Measurements from ENCODE around the gene ADAM19.

Gene ADAM19

GRCh38 chr5:157521704-157522029 lies 53.9 kb downstream of the ADAM19 start:
- H3K9me3 ChIP-seq (ENCODE audit: low read length) = no peaks in the 10 kb centered on the region
- peaks cover 28% of the 10 kb centered on the region for H3K36me3 ChIP-seq (ENCODE audit: insufficient read depth, low read length)
- no peak overlapping the region for H3K4me3 ChIP-seq (ENCODE audit: low read depth in 1 of 2, low read length in 2 of 2)
- peak overlapping the region; percentile 77 for H3K27ac ChIP-seq (ENCODE audit: low read depth, low read length)
- peaks cover 53% of the 10 kb centered on the region for H3K4me1 ChIP-seq (ENCODE audit: insufficient read depth, low read length)
- H3K9ac ChIP-seq (ENCODE audit: low read length) = no peak overlapping the region
- H3K27me3 ChIP-seq (ENCODE audit: control insufficient read depth in 1 of 2, insufficient read depth in 2 of 2, low read length in 2 of 2) = no peaks in the 10 kb centered on the region

GRCh38 chr5:157520911-157521703 lies 54.5 kb downstream of the ADAM19 start:
- Histone ChIP-seq H3K4me3 (ENCODE audit: low read depth in 1 of 2, low read length in 2 of 2) (no peak overlapping the region), H3K27me3 (ENCODE audit: control insufficient read depth in 1 of 2, insufficient read depth in 2 of 2, low read length in 2 of 2) (no peaks in the 10 kb centered on the region), H3K4me1 (ENCODE audit: insufficient read depth, low read length) (peaks cover 59% of the 10 kb centered on the region), H3K9me3 (ENCODE audit: low read length) (no peaks in the 10 kb centered on the region), H3K36me3 (ENCODE audit: insufficient read depth, low read length) (peaks cover 28% of the 10 kb centered on the region), H3K27ac (ENCODE audit: low read depth, low read length) (peak overlapping the region; percentile 77), H3K9ac (ENCODE audit: low read length) (no peak overlapping the region)

- Histone ChIP-seq H3K27me3 (ENCODE audit: control insufficient read depth in 1 of 2, insufficient read depth in 2 of 2, low read length in 2 of 2) (no peaks in the 10 kb centered on the region), H3K9ac (ENCODE audit: low read length) (no peak overlapping the region), H3K36me3 (ENCODE audit: insufficient read depth, low read length) (peaks cover 32% of the 10 kb centered on the region), H3K4me1 (ENCODE audit: insufficient read depth, low read length) (peaks cover 59% of the 10 kb centered on the region), H3K4me3 (ENCODE audit: low read depth in 1 of 2, low read length in 2 of 2) (no peak overlapping the region), H3K9me3 (ENCODE audit: low read length) (no peaks in the 10 kb centered on the region), H3K27ac (ENCODE audit: low read depth, low read length) (peak overlapping the region; percentile 19)
Observed at GRCh38 chr5:157519579-157520253, 55.9 kb downstream of the ADAM19 start.

GRCh38 chr5:157518963-157519362 lies 56.6 kb downstream of the ADAM19 start:
- peak overlapping the region; percentile 1 for H3K27ac ChIP-seq (ENCODE audit: low read depth, low read length)
- H3K9ac ChIP-seq (ENCODE audit: low read length) = no peak overlapping the region
- no peak overlapping the region for H3K4me3 ChIP-seq (ENCODE audit: low read depth in 1 of 2, low read length in 2 of 2)
- no peaks in the 10 kb centered on the region for H3K27me3 ChIP-seq (ENCODE audit: control insufficient read depth in 1 of 2, insufficient read depth in 2 of 2, low read length in 2 of 2)
- H3K9me3 ChIP-seq (ENCODE audit: low read length) = no peaks in the 10 kb centered on the region
- H3K4me1 ChIP-seq (ENCODE audit: insufficient read depth, low read length) = peaks cover 52% of the 10 kb centered on the region
- peaks cover 33% of the 10 kb centered on the region for H3K36me3 ChIP-seq (ENCODE audit: insufficient read depth, low read length)

- Histone ChIP-seq H3K4me1 (ENCODE audit: insufficient read depth, low read length) (peaks cover 51% of the 10 kb centered on the region), H3K27me3 (ENCODE audit: control insufficient read depth in 1 of 2, insufficient read depth in 2 of 2, low read length in 2 of 2) (no peaks in the 10 kb centered on the region), H3K27ac (ENCODE audit: low read depth, low read length) (peak overlapping the region; percentile 88), H3K4me3 (ENCODE audit: low read depth in 1 of 2, low read length in 2 of 2) (no peak overlapping the region), H3K9ac (ENCODE audit: low read length) (peak overlapping the region; percentile 0), H3K9me3 (ENCODE audit: low read length) (no peaks in the 10 kb centered on the region), H3K36me3 (ENCODE audit: insufficient read depth, low read length) (peaks cover 45% of the 10 kb centered on the region)
Observed at GRCh38 chr5:157516626-157517325, 58.8 kb downstream of the ADAM19 start.

- H3K9ac ChIP-seq (ENCODE audit: low read length) = peak overlapping the region; percentile 0
- no peak overlapping the region for H3K4me3 ChIP-seq (ENCODE audit: low read depth in 1 of 2, low read length in 2 of 2)
- H3K4me1 ChIP-seq (ENCODE audit: insufficient read depth, low read length) = peaks cover 51% of the 10 kb centered on the region
- peak overlapping the region; percentile 88 for H3K27ac ChIP-seq (ENCODE audit: low read depth, low read length)
- no peaks in the 10 kb centered on the region for H3K27me3 ChIP-seq (ENCODE audit: control insufficient read depth in 1 of 2, insufficient read depth in 2 of 2, low read length in 2 of 2)
- no peaks in the 10 kb centered on the region for H3K9me3 ChIP-seq (ENCODE audit: low read length)
- peaks cover 45% of the 10 kb centered on the region for H3K36me3 ChIP-seq (ENCODE audit: insufficient read depth, low read length)
Observed at GRCh38 chr5:157516006-157516405, 59.6 kb downstream of the ADAM19 start.

- Histone ChIP-seq H3K4me3 (ENCODE audit: low read depth in 1 of 2, low read length in 2 of 2) (no peak overlapping the region), H3K4me1 (ENCODE audit: insufficient read depth, low read length) (peaks cover 53% of the 10 kb centered on the region), H3K9me3 (ENCODE audit: low read length) (no peaks in the 10 kb centered on the region)
Observed at GRCh38 chr5:157514974-157515373, 60.6 kb downstream of the ADAM19 start.

GRCh38 chr5:157513182-157513581 lies 62.4 kb downstream of the ADAM19 start:
- Histone ChIP-seq H3K9me3 (ENCODE audit: low read length) (no peaks in the 10 kb centered on the region), H3K4me3 (ENCODE audit: low read depth in 1 of 2, low read length in 2 of 2) (no peak overlapping the region), H3K9ac (ENCODE audit: low read length) (no peak overlapping the region), H3K36me3 (ENCODE audit: insufficient read depth, low read length) (peaks cover 43% of the 10 kb centered on the region), H3K4me1 (ENCODE audit: insufficient read depth, low read length) (peaks cover 59% of the 10 kb centered on the region), H3K27me3 (ENCODE audit: control insufficient read depth in 1 of 2, insufficient read depth in 2 of 2, low read length in 2 of 2) (no peaks in the 10 kb centered on the region), H3K27ac (ENCODE audit: low read depth, low read length) (peak overlapping the region; percentile 84)

More at GRCh38 chr5:157514974-157515373, 60.6 kb downstream of the ADAM19 start:
- Histone ChIP-seq H3K9ac (ENCODE audit: low read length) (no peak overlapping the region), H3K27ac (ENCODE audit: low read depth, low read length) (peak overlapping the region; percentile 8), H3K27me3 (ENCODE audit: control insufficient read depth in 1 of 2, insufficient read depth in 2 of 2, low read length in 2 of 2) (no peaks in the 10 kb centered on the region), H3K36me3 (ENCODE audit: insufficient read depth, low read length) (peaks cover 45% of the 10 kb centered on the region)

GRCh38 chr5:157511651-157512644 lies 63.6 kb downstream of the ADAM19 start:
- H3K36me3 ChIP-seq (ENCODE audit: insufficient read depth, low read length) = peaks cover 42% of the 10 kb centered on the region
- H3K9ac ChIP-seq (ENCODE audit: low read length) = peak overlapping the region; percentile 12
- H3K9me3 ChIP-seq (ENCODE audit: low read length) = no peaks in the 10 kb centered on the region
- peaks cover 49% of the 10 kb centered on the region for H3K4me1 ChIP-seq (ENCODE audit: insufficient read depth, low read length)
- H3K4me3 ChIP-seq (ENCODE audit: low read depth in 1 of 2, low read length in 2 of 2) = no peak overlapping the region
- H3K27me3 ChIP-seq (ENCODE audit: control insufficient read depth in 1 of 2, insufficient read depth in 2 of 2, low read length in 2 of 2) = no peaks in the 10 kb centered on the region
- peak overlapping the region; percentile 84 for H3K27ac ChIP-seq (ENCODE audit: low read depth, low read length)

GRCh38 chr5:157510682-157511081 lies 64.9 kb downstream of the ADAM19 start:
- Histone ChIP-seq H3K27me3 (ENCODE audit: control insufficient read depth in 1 of 2, insufficient read depth in 2 of 2, low read length in 2 of 2) (no peaks in the 10 kb centered on the region), H3K4me3 (ENCODE audit: low read depth in 1 of 2, low read length in 2 of 2) (no peak overlapping the region), H3K27ac (ENCODE audit: low read depth, low read length) (peak overlapping the region; percentile 65), H3K9ac (ENCODE audit: low read length) (no peak overlapping the region), H3K4me1 (ENCODE audit: insufficient read depth, low read length) (peaks cover 36% of the 10 kb centered on the region), H3K9me3 (ENCODE audit: low read length) (no peaks in the 10 kb centered on the region), H3K36me3 (ENCODE audit: insufficient read depth, low read length) (peaks cover 52% of the 10 kb centered on the region)
